HepG2 (cell line): ENCODE data around the gene ARHGAP26. TPM values are rescaled to one million over a fixed set of nuclear protein-coding genes. Genes with fewer than 3 reads are reported as not detected.

ENCODE experiments used
- ASH2L ChIP-seq: fragments of 300-600, 200-600 bp; sonication (generic); IDR thresholded peaks from 2 replicates; pipeline ENCODE4 v1.7.0; 2017; ENCODE audit warnings: low read depth, mild to moderate bottlenecking, moderate library complexity, mixed read lengths, low read length; ENCODE audit not compliant: insufficient read length
- BRF2 ChIP-seq: sonication (generic); formaldehyde crosslinking; IDR thresholded peaks from 2 replicates; pipeline ENCODE4 v1.8.1; 2022; ENCODE audit warnings: mild to moderate bottlenecking, missing genetic modification reagents
- DRAP1 ChIP-seq: IDR thresholded peaks from 2 replicates; pipeline ENCODE4 v1.6.1; 2016; ENCODE audit warnings: missing genetic modification reagents, missing compliant biosample characterization
- FOXO4 ChIP-seq: sonication (generic); formaldehyde crosslinking; conservative IDR thresholded peaks from 2 replicates; pipeline ENCODE4 v1.8.1; 2023; ENCODE audit warnings: missing genetic modification reagents
- HDAC1 ChIP-seq: sonication (generic); formaldehyde crosslinking; IDR thresholded peaks from 2 replicates; pipeline ENCODE4 v1.5.1; 2020; ENCODE audit warnings: mild to moderate bottlenecking, missing genetic modification reagents
- HDAC6 ChIP-seq: fragments of 200-600 bp; sonication (generic); IDR thresholded peaks from 2 replicates; pipeline ENCODE4 v1.7.0; 2017; ENCODE audit warnings: mild to moderate bottlenecking, antibody characterized with exemption, low read length, low read depth
- KLF16 ChIP-seq, 2 experiments: sonication (generic) in 1 of 2; formaldehyde crosslinking in 1 of 2; IDR thresholded peaks; 2 replicates each; pipeline versions ENCODE4 v1.6.1 to v1.8.0; 2016 to 2023; ENCODE audit warnings: missing genetic modification reagents in 2 of 2, missing compliant biosample characterization in 1 of 2
- MIER3 ChIP-seq: IDR thresholded peaks from 2 replicates; pipeline ENCODE4 v1.6.1; 2016; ENCODE audit warnings: missing compliant biosample characterization, borderline replicate concordance
- SIX1 ChIP-seq: sonication (generic); formaldehyde crosslinking; IDR thresholded peaks from 2 replicates; pipeline ENCODE4 v1.4.0; 2020; ENCODE audit warnings: missing genetic modification reagents, borderline replicate concordance
- SYNCRIP ChIP-seq: fragments of 200-400 bp; formaldehyde crosslinking; IDR thresholded peaks from 2 replicates; pipeline ENCODE4 v1.6.1; 2018; ENCODE audit warnings: mild to moderate bottlenecking, low read depth, low read length; ENCODE audit not compliant: insufficient read depth
- ZBTB8A ChIP-seq: sonication (generic); formaldehyde crosslinking; IDR thresholded peaks from 2 replicates; pipeline ENCODE4 v1.4.0; 2020; ENCODE audit warnings: mild to moderate bottlenecking, low read depth, missing genetic modification reagents, borderline replicate concordance
- ZNF337 ChIP-seq: sonication (generic); formaldehyde crosslinking; IDR thresholded peaks from 2 replicates; pipeline ENCODE4 v1.5.1; 2020; ENCODE audit warnings: missing genetic modification reagents, low read depth, mild to moderate bottlenecking, borderline replicate concordance
- ZNF451 ChIP-seq: sonication (generic); formaldehyde crosslinking; IDR thresholded peaks from 2 replicates; pipeline ENCODE4 v1.5.0; 2020; ENCODE audit warnings: mild to moderate bottlenecking, missing genetic modification reagents
- ZNF558 ChIP-seq: sonication (generic); formaldehyde crosslinking; IDR thresholded peaks from 2 replicates; pipeline ENCODE4 v1.9.0; 2022; ENCODE audit warnings: mild to moderate bottlenecking, missing genetic modification reagents, borderline replicate concordance
- ZNF577 ChIP-seq: sonication (generic); formaldehyde crosslinking; IDR thresholded peaks from 2 replicates; pipeline ENCODE4 v1.4.0; 2020; ENCODE audit warnings: mild to moderate bottlenecking, low read depth, missing genetic modification reagents, borderline replicate concordance
- ZNF773 ChIP-seq: sonication (generic); formaldehyde crosslinking; IDR thresholded peaks from 2 replicates; pipeline ENCODE4 v1.4.0; 2020; ENCODE audit warnings: missing genetic modification reagents, borderline replicate concordance
- ZNF841 ChIP-seq: sonication (generic); formaldehyde crosslinking; IDR thresholded peaks from 2 replicates; pipeline ENCODE4 v1.8.1; 2023; ENCODE audit warnings: missing genetic modification reagents, borderline replicate concordance
- polyA plus RNA-seq, 8 experiments: library from polyadenylated mRNA; depleted of rRNA in 3 of 8; stranded (reverse) in 7 of 8; unstranded in 1 of 8; fragments of >200 nt; fragmentation: Illumina TruSeq in 4 of 8; extraction: Trizol in 4 of 8; gene quantifications; 2 replicates each; pipeline versions ENCODE4 v1.2.1 to v1.2.3, GENCODE V29; 2011 to 2016; ENCODE audit warnings: low read depth in 4 of 8, missing spikeins in 1 of 8, mixed read lengths in 1 of 8; ENCODE audit not compliant: insufficient read depth in 1 of 8
- total RNA-seq, 5 experiments: library from RNA; depleted of rRNA; stranded (reverse); fragments of >200 nt; fragmentation: Illumina TruSeq; extraction: Trizol; gene quantifications; 2 replicates each; pipeline ENCODE4 v1.2.3, GENCODE V29; 2016; ENCODE audit warnings: low read depth in 1 of 5
- TF ChIP-seq, protein P1 (sequence below): sonication (generic); formaldehyde crosslinking; IDR thresholded peaks from 2 replicates; pipeline ENCODE4 v1.4.0; 2020; ENCODE audit warnings: missing genetic modification reagents
- TF ChIP-seq, protein P2 (sequence below): sonication (generic); formaldehyde crosslinking; IDR thresholded peaks from 2 replicates; pipeline ENCODE4 v1.4.0; 2020; ENCODE audit warnings: missing genetic modification reagents, borderline replicate concordance

The ARHGAP26 gene
- total and polyA plus RNA-seq, 2 of the 13 experiments (the other 11 are each of a cell fraction or from before 2014, with no cell fraction given), result 9.6 to 18.2 TPM

GRCh38 chr5:142920849-142921612, 150.9 kb downstream of the ARHGAP26 start (continued):
- TF ChIP-seq, protein P1, sequence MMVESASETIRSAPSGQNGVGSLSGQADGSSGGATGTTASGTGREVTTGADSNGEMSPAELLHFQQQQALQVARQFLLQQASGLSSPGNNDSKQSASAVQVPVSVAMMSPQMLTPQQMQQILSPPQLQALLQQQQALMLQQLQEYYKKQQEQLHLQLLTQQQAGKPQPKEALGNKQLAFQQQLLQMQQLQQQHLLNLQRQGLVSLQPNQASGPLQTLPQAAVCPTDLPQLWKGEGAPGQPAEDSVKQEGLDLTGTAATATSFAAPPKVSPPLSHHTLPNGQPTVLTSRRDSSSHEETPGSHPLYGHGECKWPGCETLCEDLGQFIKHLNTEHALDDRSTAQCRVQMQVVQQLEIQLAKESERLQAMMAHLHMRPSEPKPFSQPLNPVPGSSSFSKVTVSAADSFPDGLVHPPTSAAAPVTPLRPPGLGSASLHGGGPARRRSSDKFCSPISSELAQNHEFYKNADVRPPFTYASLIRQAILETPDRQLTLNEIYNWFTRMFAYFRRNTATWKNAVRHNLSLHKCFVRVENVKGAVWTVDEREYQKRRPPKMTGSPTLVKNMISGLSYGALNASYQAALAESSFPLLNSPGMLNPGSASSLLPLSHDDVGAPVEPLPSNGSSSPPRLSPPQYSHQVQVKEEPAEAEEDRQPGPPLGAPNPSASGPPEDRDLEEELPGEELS, result no peak
- TF ChIP-seq DRAP1 (CRISPR knock-in tag) (0 out of 2 replicates have a peak, but pooled peaks have one; percentile 45), HDAC1 (CRISPR knock-in tag) (0 out of 2 replicates have a peak, but pooled peaks have one; percentile 26), ZNF577 (no peak), ZNF337 (no peak), SIX1 (CRISPR knock-in tag) (no peak), MIER3 (CRISPR knock-in tag) (no peak), ZNF558 (CRISPR knock-in tag) (no peak), KLF16 (CRISPR knock-in tag; IDR thresholded peaks at IDR 0.05) (no peak), BRF2 (CRISPR knock-in tag) (no peak), FOXO4 (CRISPR knock-in tag) (no peak), SYNCRIP (no peak), ZNF773 (CRISPR knock-in tag) (no peak), ZBTB8A (CRISPR knock-in tag) (no peak), ZNF451 (CRISPR knock-in tag) (no peak), ASH2L (no peak), ZNF841 (no peak), HDAC6 (no peak)
- TF ChIP-seq, protein P2, sequence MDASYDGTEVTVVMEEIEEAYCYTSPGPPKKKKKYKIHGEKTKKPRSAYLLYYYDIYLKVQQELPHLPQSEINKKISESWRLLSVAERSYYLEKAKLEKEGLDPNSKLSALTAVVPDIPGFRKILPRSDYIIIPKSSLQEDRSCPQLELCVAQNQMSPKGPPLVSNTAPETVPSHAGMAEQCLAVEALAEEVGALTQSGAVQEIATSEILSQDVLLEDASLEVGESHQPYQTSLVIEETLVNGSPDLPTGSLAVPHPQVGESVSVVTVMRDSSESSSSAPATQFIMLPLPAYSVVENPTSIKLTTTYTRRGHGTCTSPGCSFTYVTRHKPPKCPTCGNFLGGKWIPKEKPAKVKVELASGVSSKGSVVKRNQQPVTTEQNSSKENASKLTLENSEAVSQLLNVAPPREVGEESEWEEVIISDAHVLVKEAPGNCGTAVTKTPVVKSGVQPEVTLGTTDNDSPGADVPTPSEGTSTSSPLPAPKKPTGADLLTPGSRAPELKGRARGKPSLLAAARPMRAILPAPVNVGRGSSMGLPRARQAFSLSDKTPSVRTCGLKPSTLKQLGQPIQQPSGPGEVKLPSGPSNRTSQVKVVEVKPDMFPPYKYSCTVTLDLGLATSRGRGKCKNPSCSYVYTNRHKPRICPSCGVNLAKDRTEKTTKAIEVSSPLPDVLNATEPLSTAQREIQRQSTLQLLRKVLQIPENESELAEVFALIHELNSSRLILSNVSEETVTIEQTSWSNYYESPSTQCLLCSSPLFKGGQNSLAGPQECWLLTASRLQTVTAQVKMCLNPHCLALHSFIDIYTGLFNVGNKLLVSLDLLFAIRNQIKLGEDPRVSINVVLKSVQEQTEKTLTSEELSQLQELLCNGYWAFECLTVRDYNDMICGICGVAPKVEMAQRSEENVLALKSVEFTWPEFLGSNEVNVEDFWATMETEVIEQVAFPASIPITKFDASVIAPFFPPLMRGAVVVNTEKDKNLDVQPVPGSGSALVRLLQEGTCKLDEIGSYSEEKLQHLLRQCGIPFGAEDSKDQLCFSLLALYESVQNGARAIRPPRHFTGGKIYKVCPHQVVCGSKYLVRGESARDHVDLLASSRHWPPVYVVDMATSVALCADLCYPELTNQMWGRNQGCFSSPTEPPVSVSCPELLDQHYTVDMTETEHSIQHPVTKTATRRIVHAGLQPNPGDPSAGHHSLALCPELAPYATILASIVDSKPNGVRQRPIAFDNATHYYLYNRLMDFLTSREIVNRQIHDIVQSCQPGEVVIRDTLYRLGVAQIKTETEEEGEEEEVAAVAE (CRISPR knock-in tag), result no peak
